Measurements from ENCODE around the gene IL1RAPL2. TPM values are rescaled to one million over a fixed set of nuclear protein-coding genes. Genes with fewer than 3 reads are reported as not detected.

The IL1RAPL2 gene
- polyA plus RNA-seq, 1 experiment: not detected

DNA sequence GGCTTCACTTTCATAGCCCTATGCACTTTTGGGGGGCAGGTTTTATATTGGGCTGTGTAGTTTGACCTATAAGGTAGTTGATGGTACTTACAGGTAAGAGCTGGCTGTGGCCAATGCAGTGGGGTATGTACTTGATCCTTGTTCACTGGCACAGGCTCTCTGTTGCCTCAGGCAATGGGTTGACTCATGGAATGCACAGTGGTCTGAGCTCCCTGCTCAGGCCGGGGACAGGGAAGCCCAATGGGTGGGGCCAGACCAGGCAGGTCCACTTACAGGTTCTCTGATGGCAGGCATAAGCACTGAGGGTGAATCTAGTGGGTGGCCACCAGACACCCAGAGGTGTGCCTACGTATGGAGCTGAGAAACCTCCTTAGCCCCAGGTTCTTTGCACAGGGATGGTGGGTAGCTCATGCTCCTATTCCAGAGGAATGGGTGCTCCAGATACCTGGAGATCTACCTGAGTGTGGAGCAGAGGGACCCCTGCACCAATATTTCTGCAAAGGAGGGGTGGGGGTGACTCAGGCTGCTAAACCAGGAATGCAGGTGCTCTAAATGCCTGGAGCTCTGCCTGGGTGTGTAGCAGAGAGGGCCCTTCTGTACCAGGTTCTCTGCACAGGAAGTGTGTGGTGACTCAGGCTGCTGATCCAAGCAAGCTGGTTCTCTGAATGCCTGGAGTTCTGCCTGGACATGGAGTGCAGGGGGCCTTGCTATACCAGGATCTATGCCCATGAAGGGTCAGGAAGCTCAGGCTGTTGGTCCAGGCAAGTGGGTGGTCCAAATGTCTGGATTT is 52.3 kb downstream of the IL1RAPL2 start:
- Histone ChIP-seq H3K36me3 (ENCODE audit: control insufficient read depth, insufficient read depth, low read length) (no peaks in the 10 kb centered on the region), H3K4me3 (ENCODE audit: low read depth, low read length) (no peak overlapping the region), H3K27me3 (ENCODE audit: control insufficient read depth, insufficient read depth, low read length) (no peaks in the 10 kb centered on the region)
- DNase-seq (ENCODE audit: low read depth): no peak
- ChIA-PET POLR2A (no interaction called here), CTCF (no interaction called here)
- TF ChIP-seq, protein P1, sequence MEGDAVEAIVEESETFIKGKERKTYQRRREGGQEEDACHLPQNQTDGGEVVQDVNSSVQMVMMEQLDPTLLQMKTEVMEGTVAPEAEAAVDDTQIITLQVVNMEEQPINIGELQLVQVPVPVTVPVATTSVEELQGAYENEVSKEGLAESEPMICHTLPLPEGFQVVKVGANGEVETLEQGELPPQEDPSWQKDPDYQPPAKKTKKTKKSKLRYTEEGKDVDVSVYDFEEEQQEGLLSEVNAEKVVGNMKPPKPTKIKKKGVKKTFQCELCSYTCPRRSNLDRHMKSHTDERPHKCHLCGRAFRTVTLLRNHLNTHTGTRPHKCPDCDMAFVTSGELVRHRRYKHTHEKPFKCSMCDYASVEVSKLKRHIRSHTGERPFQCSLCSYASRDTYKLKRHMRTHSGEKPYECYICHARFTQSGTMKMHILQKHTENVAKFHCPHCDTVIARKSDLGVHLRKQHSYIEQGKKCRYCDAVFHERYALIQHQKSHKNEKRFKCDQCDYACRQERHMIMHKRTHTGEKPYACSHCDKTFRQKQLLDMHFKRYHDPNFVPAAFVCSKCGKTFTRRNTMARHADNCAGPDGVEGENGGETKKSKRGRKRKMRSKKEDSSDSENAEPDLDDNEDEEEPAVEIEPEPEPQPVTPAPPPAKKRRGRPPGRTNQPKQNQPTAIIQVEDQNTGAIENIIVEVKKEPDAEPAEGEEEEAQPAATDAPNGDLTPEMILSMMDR (IDR thresholded peaks at IDR 0.05; ENCODE audit: insufficient read depth, low read depth, low read length): no peak

DNA sequence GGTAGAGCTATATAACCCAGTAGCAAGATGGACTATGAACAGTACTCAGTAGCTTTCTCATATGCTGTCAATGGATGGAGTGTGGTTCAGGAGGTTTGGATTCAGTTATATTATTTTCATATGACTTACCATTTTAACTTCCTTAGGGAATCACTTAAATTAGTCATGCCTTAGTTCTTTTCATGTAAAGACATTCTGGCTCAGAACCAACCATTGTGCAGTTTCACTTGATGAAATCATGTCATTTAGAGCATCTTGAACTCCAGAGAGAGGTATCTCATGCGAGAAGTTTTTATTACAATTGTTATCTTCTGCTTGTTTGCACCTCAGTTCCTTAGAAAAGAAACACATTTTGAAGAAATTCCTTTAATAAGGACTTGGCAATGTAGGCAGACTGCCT is 55.8 kb downstream of the IL1RAPL2 start:
- no peak for DNase-seq (ENCODE audit: low read depth)
- POLR2A ChIA-PET: no interaction called here
- Histone ChIP-seq H3K36me3 (ENCODE audit: control insufficient read depth, insufficient read depth, low read length) (no peaks in the 10 kb centered on the region), H3K27me3 (ENCODE audit: control insufficient read depth, insufficient read depth, low read length) (no peaks in the 10 kb centered on the region), H3K4me3 (ENCODE audit: low read depth, low read length) (no peak overlapping the region)
- CTCF ChIA-PET: no interaction called here
- TF ChIP-seq, protein P1 (IDR thresholded peaks at IDR 0.05; ENCODE audit: insufficient read depth, low read depth, low read length): no peak

DNA sequence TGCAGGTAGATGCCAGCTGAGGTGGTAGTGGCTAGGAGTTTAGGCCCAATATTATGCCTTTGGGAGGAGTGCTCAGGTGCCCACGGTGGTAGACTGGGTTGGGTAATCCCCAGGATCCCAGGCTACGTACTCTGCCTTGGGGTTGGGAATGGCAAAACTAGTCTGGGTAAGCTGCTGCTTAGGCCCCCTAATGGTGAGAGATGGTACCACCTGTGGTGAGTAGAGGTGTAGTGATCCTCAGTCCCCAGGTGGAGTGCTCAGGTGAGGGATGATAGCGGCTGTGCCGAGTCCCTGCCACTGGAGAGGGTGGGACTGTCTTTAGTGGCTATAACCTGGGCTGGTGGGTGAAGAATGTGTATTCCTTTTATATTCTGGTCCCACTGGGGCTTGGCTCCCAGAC is 75.2 kb downstream of the IL1RAPL2 start:
- TF ChIP-seq, protein P1 (IDR thresholded peaks at IDR 0.05; ENCODE audit: insufficient read depth, low read depth, low read length): no peak
- Histone ChIP-seq H3K27me3 (ENCODE audit: control insufficient read depth, insufficient read depth, low read length) (no peaks in the 10 kb centered on the region), H3K36me3 (ENCODE audit: control insufficient read depth, insufficient read depth, low read length) (no peaks in the 10 kb centered on the region), H3K4me3 (ENCODE audit: low read depth, low read length) (no peak overlapping the region)
- CTCF ChIA-PET: no interaction called here
- no peak for DNase-seq (ENCODE audit: low read depth)
- POLR2A ChIA-PET: no interaction called here

DNA sequence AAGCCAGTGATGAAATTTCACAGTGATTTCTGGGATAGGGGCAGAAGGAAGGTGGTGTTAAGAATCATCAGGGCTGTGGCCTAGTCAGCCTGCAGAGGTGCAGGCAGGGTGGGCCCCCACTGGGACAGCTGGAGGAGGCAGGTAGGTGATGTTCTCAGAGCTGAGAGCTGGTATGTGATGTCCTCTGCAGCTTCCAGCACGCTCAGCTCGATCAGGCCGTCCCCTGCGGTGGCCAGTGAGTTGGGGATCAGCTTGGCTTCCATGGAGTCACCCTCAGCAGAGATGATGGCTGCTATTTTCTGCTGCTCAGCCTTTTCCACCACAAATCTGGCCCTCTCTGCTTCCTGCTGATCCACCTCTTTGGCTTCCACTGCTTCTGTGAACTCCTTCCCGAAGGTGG is 81.1 kb downstream of the IL1RAPL2 start:
- CTCF ChIA-PET: no interaction called here
- Histone ChIP-seq H3K36me3 (ENCODE audit: control insufficient read depth, insufficient read depth, low read length) (no peaks in the 10 kb centered on the region), H3K4me3 (ENCODE audit: low read depth, low read length) (no peak overlapping the region), H3K27me3 (ENCODE audit: control insufficient read depth, insufficient read depth, low read length) (no peaks in the 10 kb centered on the region)
- DNase-seq (ENCODE audit: low read depth): no peak
- TF ChIP-seq, protein P1 (IDR thresholded peaks at IDR 0.05; ENCODE audit: insufficient read depth, low read depth, low read length): no peak
- POLR2A ChIA-PET: no interaction called here

DNA sequence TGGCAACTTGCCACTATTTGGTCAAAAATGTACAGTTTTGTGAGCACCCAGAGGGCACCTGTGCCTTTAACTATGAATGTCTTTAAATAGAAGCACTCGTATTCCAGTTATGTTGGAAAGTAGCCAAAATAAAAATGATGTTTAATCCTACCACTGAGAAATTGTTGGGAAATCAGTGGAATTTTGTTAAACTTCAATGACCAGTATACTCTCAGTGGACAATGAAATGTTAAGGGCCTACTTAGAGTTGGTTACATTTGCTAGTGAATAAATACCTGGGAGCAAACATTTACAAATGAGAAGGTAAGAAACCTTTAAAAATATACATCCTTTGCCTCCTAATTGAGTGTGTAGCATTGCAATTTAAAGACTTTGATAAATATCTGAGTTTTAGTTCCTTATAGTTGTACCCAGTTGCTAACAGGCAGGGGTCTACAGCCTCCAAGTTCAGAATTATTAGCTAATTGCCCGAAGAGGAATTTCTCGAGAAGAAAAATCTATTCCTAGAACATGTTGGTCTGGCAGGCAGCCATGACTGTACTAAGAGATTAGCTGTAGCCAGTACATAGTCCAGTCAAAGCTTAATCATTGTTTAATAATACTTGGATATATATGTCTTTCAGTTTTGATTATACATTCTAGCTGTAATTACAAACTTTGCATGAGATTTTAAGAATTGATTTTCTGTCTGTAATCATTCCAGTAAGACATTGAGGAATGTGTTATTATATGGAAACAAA is 93.2 kb downstream of the IL1RAPL2 start:
- CTCF ChIA-PET: no interaction called here
- Histone ChIP-seq H3K4me3 (ENCODE audit: low read depth, low read length) (no peak overlapping the region), H3K36me3 (ENCODE audit: control insufficient read depth, insufficient read depth, low read length) (no peaks in the 10 kb centered on the region), H3K27me3 (ENCODE audit: control insufficient read depth, insufficient read depth, low read length) (no peaks in the 10 kb centered on the region)
- DNase-seq (ENCODE audit: low read depth): no peak
- POLR2A ChIA-PET: no interaction called here
- TF ChIP-seq, protein P1 (IDR thresholded peaks at IDR 0.05; ENCODE audit: insufficient read depth, low read depth, low read length): no peak

Measured in BJ (cell line).